GF-D8 (cell line): ENCODE results near the gene LYRM1.
"Not testable (repeated sequence)": the region's sequence is repeated elsewhere in the genome, so short reads cannot be mapped to it uniquely, and the experiment has no call there.

Source experiments
- DNase-seq: peaks from one replicate; lab custom pipeline; 2025; lab: John Stamatoyannopoulos, UW

Gene LYRM1, protein sequence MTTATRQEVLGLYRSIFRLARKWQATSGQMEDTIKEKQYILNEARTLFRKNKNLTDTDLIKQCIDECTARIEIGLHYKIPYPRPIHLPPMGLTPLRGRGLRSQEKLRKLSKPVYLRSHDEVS

DNA sequence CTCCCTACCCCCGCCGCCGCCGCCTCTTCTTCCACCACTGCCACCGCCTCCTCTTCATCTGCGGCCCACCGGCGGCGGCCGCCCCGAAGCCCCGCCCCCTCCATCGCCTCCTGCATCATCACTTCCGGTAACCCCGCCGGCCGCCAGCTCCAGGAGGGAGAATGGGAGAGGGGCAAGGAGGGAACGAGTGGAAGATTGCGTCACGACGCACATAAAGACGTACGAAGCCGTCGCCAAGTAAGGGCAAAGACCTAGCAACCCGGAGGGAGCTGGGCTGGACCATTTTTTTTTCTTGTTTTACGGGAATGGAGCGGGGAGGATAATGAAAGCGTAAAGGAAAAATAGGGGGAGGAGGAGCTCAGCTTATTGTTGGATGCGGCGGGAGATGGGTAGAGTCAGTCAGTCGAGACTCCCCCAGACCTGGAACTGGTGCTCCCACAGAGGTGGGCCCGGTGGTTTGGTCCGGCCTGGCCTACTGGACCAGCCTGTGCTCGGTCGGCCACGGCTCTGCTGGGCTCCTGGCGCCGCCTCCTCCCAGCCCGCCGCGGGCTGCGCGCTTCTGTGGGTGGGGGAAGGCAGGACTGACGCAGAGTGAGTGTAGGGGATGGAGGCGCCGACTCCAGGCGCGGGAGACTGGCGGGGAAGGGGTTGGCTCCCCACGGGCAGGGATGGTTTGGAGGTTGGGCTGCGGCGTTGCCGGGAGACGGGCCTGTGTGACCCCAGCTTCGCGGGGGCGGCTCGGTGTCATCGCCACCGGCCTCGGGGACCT is at the start of gene LYRM1, which contains the start of gene DCUN1D3:
TSS of gene LYRM1 (plus strand) at position 473 of the 769 bp plus-strand sequence. CDS start 14,785 bp downstream, outside the sequence.
TSS of gene DCUN1D3 (minus strand) at position 60 of the 769 bp plus-strand sequence. CDS start 37,820 bp downstream, outside the sequence.
- DNase-seq: peak; percentile 96

DNA sequence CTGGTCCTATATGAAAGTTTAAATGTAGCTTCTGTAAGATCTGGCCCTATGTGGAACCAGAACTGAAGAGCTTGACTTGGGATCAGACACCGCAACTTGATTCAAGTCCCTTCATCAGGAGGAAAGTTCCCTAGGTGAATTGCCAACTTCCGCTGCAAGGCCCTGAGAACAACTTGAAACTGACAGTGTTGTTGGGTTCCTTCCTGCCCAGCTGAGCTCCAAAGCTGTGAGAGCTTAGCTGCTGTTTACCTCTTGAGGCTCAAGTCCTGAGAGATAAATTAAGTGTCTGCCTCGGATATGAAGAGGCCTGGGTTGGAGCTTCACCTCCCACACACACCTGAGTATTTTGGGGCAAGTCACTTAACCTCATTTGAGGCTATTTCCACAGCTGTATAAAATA is 49.6 kb upstream of the LYRM1 start:
- DNase-seq: peak; percentile 35

DNA sequence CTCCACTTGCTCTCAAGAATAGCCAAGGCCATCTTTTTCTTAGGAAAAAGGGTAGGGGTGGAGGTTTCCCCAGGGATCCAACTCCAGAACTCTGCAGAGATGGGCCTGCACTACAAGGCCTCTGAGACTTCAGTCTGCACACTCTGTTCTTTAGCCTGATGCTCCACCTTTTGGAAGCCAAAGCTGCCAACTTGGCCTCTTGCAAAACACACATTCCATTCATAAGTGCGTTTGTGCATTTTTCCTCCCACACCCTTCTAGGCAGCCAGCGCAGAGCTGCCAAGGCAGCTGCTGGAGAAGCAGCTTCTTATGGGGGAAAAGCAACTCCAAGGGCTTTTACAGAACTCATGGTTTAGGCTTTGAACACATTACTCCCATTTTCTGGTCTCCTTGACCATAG is 49.0 kb upstream of the LYRM1 start:
- peak; percentile 26 for DNase-seq

DNA sequence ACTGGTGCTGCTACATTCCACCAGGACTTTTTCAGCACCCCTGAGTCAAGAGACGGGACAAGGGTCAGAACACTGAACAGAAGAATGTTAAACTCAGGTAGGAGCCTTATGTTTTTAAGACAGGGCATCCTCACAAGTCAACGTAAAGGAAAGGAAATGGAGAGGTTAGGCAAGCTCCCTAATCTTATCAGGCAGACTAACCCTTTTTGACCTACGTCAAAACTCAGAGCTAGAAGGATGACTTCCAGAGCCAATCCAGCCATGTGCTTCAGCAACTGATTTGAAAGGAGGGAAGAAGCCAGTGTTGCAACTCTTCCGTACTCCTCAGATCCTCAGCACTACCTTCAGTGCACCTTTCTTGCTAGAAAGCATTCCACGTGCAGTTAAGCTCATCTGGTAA is 47.4 kb upstream of the LYRM1 start:
- DNase-seq: no peak

DNA sequence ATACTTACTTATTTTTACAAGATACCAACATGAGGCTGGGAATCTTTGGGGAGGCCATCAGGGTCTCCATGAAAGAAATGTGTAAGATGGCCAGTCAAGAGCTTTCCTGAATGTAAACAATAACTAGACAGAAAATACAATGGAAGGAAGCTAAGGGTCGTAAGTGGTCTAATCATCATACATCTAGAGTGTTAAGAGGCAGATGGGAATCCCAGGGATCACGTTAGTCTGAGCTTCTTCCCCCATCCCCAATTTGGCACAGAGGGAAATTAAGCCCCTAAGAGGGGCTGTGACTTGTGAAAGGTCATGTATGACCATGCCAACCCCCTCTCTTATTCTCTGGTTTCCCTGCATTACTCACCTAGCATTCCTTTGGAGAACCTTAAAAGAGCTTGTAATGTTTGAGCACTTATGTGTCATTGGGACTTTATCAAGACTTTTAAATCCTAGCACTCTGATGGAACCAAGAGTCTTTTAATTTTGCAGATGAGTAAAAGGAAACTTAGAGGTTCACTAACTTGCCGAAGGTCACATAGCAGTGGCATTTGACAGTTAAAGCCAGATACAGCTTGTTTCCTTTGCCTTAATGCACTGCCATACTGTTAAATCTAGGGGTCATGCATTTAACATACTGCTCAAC is 46.5 kb upstream of the LYRM1 start:
- DNase-seq: no peak

DNA sequence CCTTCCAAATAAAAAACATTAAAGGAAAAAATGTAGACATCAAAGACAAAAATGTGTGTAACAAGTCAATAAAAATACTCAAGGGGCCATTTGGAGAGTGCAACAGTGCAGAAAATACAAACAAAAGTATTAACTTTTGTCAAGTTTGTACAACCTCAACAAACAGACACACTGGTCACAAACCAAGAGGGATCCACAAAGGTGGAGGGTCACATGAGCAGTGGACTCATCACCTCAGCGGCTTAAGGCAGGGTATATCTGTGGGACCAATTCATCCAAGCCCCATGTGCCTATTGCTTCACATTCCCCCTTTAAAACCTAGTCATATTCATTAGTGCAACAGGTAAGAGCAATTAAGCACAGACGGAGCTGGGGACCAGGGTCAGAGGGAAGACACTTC is 45.6 kb upstream of the LYRM1 start:
- no peak for DNase-seq

DNA sequence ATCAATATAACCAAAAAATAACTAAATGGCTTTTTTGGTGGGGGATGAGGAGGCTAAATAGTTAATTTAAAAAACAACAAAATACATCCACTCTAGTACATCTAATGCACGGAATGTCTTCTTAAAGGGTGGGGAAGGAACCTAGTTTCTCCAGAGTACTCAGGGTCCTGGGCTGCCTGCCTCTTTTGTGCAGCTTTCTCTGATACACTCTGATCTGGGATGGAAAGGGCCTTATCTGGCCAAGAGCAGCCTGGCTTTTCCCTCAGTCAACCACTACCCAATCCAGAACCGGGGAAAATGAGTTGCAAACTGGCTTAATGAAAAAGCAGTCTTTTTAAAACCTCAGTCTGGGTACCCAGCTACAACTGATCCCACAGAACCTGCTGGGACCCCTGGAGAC is 43.3 kb upstream of the LYRM1 start:
- DNase-seq: no peak

DNA sequence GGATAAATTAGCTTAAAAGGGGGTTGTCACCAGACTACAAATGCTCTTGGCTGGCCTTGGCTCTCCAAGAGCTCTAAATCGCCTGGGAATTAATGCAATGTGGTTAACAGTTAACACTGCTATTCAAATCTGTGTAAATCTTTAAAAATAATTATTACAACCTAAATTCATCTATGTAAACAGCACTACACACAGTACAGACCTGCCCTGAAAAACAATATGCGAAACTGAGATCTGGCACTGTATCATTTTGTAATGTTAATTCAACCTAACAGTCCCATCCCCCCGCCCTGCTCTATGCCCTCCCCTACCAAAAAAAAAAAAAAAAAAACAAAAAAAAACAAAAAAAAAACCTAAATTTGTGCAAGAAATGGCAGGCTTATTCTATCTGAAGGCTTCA is 41.3 kb upstream of the LYRM1 start:
- DNase-seq: no peak

DNA sequence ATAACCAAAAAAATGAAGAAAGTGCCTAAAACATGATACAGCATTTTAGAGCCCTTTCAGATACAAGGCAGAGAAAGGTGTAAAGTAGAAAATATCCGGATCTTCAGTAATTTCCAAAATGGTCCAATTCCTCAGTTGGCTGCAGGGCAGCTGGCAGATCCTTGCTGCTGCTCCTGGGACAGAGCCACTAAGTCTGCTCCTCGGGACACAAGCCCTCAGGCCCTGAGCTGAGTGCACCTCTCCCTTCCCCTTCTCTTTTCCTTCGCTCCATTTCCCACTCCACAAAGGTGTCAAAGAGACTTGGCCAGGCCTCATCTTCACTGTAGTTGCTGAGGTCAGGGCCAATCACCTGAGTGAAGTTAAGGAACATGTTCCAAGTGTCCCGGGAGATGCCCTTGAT is 40.9 kb upstream of the LYRM1 start:
- DNase-seq: no peak

DNA sequence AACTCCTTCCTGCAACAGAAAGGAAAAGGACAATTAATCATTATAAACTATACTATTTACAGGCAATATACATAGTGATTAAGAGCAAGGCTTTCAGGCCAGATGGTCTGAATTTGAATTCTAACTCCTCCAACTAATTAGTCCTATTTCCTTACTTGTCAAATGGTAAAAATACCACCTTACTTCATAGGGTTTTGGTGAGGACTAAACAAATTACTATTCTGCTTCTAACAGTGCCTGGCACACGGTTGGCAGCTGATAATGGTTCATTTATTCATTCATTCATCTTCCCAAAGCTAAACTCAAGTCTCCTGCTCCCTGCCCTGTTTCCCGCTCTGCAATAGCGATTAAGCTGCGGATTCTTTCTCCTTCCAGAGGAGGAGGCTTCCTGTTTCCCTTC is 40.2 kb upstream of the LYRM1 start:
- DNase-seq: no peak

DNA sequence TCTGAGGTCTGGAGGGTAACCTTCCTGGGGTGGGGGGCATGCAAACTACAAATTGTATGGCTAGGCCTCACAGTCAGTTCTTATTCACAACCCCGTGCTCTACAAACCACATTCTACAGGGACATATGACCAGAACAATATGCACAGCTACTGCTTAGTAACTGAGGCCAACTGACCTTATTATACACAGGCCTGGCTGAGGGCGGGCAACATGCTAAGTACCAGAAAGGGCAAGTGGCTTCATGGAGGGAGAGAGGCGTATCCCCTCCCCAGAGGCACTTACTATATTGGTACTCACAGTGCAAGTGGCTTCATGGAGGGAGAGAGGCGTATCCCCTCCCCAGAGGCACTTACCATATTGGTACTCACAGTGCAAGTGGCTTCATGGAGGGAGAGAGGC is 39.6 kb upstream of the LYRM1 start:
- DNase-seq: not testable (repeated sequence)

DNA sequence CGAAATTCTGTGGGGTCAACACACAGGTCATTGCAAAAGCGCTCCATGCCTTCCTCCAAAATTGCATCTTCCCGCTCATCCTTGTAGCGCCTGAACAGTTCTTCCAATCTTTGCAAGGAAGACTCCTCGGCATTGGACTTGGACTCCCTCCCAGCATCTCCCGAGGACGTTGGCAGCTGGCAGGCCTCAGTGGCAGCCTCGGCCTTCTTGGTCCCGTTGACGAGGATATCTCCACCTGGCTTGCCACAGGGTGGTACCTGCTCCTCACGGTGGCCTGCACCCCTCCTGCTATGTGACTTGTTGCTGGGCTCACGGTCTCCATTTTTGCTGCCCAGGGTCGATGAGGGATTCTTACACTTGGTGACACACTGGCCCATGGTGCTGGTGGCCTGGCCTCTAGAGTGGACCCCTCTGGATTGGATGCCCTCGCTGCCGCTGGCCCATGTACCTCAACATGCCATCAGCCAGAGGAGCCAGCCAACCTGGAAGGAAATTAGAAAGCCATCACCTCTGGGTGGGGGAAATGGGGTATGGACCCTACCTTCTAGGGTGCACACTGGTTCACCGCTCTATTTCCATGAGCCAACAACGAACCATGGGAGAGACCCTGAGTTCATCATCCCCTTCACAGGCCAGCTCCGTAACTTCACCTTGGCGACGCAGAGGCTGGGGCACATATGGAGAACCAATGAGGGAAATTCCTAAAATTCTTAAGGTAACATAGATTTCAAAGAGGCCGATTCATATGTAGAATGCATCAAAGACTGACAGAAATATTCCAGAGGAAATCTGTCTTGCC is 38.2 kb upstream of the LYRM1 start:
- DNase-seq: no peak

DNA sequence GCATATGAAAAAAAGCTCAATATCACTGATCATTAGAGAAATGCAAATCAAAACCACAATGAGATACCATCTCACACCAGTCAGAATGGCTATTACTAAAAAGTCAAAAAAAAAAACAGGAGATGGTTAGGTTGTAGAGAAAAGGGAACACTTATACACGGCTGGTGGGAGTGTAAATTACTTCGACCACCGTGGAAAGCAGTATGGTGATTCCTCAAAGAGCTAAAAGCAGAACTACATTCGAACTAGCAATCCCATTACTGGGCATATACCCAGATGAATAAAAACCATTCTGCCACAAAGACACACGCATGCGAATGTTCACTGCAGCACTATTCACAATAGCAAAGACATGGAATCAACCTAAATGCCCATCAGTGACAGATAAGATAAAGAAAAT is 36.2 kb upstream of the LYRM1 start:
- DNase-seq: not testable (repeated sequence)

DNA sequence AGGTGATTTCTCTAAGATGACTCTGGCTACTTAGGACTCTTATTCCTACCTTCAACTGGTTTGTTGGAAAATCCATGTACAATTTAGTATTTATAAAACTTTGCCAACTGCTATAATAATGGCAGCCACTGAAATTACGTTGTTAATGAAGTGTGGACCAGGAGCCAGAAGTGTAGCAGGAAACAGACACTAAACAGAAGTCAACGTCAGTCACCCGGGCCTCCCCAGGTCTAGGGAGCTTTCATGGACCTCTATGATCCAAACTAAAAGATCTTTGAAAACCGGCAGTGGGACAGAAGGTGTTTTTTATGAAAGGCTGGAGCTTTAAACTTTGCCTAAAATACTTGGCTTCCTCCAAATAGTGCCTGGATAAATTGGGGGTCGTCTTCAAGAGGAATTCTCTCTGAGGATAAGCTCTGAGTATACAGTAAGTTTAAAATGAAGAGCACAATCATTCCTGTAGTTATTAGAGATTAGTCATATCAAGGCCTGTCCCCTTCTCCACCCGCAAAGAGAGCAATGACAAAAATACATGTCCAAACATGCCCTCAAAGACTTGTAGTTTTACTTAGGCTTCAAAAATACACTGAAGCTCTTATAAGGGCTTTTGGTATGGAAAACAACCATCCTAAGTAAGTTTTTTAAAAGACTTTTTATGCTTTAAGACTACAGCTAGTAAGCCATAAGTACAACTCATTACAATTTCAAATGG is 35.0 kb upstream of the LYRM1 start:
- no peak for DNase-seq

DNA sequence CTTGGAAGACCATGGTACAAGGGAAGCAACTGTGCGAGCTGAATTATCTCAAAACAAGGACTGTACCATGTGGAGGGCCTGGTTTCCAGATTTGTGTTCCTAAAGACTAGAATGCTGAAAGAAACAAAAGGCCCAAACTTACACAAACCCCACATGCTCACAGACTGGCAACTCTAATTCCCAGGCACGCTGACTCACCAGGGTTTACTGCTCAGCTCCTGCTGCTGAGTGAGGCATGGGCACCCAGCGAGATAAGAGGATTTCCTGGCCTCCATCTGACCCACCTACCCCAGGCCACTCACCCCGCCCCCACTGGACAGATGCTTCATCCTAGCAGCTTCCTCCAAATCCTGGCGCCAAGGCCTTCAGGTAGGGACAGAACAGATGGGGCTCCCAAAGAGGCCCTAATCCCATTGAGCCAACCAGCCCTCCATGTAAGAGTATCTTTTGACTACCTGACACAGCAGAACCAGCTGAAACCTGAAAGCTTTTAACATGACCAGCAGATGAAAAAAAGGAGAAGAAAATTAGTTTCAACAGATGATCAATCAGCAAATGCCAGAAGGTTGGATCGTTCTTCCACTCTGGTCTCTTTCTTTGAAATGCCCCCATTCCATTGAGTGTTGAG is 34.3 kb upstream of the LYRM1 start:
- peak; percentile 33 for DNase-seq

DNA sequence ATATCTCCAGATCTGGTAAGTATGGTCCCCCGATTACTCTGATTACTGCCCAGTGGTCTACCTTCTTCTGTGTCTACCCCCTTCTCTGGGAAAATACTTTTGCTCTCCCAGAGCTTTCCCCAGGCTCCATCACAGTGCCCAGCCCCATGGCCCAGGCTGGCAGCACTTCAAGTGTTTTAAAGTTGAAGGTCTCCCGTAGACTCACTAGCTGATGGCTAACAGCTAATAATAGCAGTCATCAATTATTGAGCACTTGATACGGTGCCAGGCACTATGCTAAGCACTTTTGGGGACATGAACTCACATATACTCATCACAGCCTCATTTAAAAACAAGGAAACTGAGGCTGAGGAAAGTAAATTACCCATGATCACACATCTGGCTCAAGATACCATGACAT is 33.8 kb upstream of the LYRM1 start:
- no peak for DNase-seq

DNA sequence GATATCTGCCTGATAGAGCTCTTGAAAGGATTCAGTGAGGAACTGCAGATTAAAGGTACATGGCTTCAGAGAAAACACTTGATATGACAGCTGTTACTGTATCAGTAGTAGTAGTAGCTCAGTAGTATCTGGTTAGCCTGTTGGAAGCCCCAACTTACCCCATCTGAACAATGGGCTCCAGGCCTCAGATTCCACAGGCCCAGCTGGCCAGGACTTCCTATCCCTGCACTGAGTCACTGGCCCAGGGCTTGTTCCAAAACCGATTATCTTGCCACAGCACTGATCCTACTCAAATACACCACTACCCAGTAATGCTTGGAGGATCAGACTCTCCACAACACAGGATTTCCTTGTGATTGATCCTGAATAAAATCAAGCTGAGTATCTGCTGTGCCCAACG is 33.0 kb upstream of the LYRM1 start:
- no peak for DNase-seq

DNA sequence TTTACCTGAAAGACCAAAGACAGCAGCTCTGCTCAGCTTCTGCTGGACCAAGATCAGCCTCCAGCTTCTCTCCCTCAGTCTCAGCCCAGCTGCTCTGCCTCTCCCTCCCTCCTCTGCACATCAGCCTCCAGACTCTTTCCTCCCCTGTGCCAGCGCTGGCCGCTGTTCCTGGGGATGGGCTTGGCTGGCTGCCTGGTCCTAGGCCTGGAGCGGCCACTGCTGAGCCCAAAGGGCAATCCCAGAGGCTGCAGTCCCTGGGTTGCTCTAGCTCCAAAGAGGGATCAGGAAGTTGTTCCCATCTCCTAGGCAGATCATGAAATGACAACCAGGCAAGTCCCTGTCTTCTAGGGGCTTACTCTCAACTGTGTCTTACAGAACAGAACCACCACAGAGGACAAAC is 31.7 kb upstream of the LYRM1 start:
- DNase-seq: no peak

DNA sequence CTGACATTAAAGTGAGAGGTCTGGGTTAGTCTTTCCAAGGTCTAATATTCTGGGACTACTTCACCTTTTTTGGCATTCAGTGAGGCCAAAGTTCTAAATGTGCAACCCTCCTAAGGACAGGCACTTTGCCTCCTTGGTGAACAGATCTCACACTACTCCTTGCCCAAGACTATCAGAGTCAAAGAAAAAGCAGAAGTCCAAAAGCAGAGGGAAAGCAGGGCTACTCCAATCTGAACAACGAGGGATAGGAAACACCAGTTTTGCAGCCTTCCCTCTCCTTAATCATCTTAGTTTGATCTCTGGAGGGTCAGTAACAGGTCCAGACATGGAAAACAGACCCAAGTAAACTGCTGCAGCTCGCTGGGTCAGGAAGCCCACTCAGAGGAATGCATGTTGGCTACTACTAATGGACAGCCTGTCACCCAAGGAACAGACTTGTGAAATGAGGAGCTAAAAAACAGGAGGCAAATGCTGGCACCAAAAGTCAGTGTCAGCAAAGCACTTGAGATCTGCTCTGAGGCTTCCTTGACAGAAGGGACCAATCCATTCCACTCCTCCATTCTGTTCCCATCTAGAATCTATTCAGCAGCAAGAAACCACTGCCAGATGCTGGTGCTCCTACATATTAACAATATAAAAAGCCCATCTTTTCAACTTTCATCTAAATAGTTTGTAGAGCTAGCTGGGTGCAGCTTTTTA is 30.3 kb upstream of the LYRM1 start:
- peak; percentile 11 for DNase-seq

DNA sequence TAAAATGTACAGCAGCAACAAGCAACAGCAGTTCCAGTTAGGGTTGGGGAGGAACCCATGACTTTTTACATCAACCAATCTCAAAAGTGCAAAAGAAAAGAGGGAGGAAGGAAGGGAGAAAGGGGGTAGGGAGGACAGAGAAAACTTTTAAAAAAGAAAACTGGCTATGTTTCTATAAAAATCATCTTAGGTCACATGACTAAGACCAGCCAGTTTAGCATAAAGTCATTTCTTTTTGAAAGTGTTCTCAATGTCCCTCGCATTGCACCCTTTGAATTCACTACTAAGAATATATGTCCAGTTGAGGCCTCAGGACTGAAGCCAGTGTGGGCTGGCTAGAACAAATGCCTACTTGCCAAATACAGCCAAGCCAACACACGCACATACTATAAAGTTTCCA is 29.3 kb upstream of the LYRM1 start:
- DNase-seq: no peak
